A673 (cell line): ENCODE data around the gene ARPC1A.

Experiments used
- CTCF ChIP-seq: fragments of 300-800, 200-600 bp; sonication (generic); conservative IDR thresholded peaks from 2 replicates; pipeline ENCODE4 v1.5.1; 2017; ENCODE audit warnings: low read depth, mild to moderate bottlenecking, antibody characterized with exemption, low read length, moderate library complexity, mixed read lengths
- EZH2 ChIP-seq: fragments of 200-600 bp; sonication (generic); IDR thresholded peaks from 2 replicates; pipeline ENCODE4 v1.6.1; 2017; ENCODE audit warnings: borderline replicate concordance, low read depth, mild to moderate bottlenecking, mixed read lengths, antibody characterized with exemption, low read length; ENCODE audit not compliant: poor library complexity, severe bottlenecking

- no peak for TF ChIP-seq EZH2
- TF ChIP-seq CTCF = no peak
Measured at GRCh38 chr7:99383791-99384370, 58.2 kb downstream of the ARPC1A start.
